Measurements from ENCODE around the gene PAQR5. TPM values are rescaled to one million over a fixed set of nuclear protein-coding genes. Genes with fewer than 3 reads are reported as not detected.
"Not testable (repeated sequence)": the region's sequence is repeated elsewhere in the genome, so short reads cannot be mapped to it uniquely, and the experiment has no call there.

PAQR5 gene
- total RNA-seq, 1 experiment from 2014 or later, result 4.9 TPM

DNA sequence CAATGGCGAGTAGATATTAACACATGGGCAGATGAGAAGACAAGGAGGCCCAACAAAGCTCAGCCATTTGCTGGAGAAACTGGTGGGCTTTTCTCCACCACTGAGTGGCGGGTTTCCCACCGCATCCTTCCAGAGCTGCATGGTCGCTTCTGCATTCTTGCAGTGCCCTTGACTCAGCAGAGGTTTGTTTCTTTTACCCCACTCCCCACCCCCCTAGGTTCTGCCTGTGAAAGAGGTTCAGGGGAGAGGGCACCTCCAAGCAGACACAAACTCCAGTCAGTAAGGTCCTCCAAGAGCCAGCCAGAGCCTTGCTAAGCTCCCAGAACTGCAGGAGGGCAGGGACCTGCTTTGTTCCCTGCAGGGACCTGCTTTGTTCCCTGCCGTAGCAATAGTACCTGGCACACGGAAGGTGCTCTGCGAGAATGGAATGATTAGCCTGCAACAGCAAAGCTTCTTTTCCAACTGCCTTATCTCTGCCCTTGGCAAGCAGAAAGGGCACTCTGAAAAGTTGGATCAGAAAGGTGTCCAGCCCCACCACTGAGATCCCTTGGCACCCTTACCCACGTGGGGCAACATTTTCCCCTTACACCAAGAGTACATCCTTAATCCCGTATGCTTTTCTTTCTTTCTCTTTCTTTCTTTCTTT lies 1.4 kb downstream of the PAQR5 start:
- TF ChIP-seq EZH2 (IDR thresholded peaks at IDR 0.05; ENCODE audit: low read depth), result no peak
- TF ChIP-seq, protein P1, sequence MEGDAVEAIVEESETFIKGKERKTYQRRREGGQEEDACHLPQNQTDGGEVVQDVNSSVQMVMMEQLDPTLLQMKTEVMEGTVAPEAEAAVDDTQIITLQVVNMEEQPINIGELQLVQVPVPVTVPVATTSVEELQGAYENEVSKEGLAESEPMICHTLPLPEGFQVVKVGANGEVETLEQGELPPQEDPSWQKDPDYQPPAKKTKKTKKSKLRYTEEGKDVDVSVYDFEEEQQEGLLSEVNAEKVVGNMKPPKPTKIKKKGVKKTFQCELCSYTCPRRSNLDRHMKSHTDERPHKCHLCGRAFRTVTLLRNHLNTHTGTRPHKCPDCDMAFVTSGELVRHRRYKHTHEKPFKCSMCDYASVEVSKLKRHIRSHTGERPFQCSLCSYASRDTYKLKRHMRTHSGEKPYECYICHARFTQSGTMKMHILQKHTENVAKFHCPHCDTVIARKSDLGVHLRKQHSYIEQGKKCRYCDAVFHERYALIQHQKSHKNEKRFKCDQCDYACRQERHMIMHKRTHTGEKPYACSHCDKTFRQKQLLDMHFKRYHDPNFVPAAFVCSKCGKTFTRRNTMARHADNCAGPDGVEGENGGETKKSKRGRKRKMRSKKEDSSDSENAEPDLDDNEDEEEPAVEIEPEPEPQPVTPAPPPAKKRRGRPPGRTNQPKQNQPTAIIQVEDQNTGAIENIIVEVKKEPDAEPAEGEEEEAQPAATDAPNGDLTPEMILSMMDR (conservative IDR thresholded peaks at IDR 0.05), result no peak
- H3K27me3 ChIP-seq (ENCODE audit: insufficient read depth, low read depth), result 0 out of 2 replicates have a peak, but pooled peaks cover 5% of the 10 kb centered on the region
- ChIA-PET POLR2A (ENCODE audit: unreplicated experiment) (no interaction called here), CTCF (interaction anchor here (0.6 kb wide), 1 partner anchor 22 kb away, joined by 16 read pairs; no protein-coding TSS in a partner anchor)
- no peak overlapping the region for H2AFZ ChIP-seq
- H3K79me2 ChIP-seq (ENCODE audit: low read depth), result no peaks in the 10 kb centered on the region
- H4K20me1 ChIP-seq (ENCODE audit: insufficient read depth), result no peaks in the 10 kb centered on the region
- no peak overlapping the region for H3K4me2 ChIP-seq
- no peaks in the 10 kb centered on the region for H3K36me3 ChIP-seq (ENCODE audit: low read depth)
- DNase-seq, result peak in 1 of 2 experiments; percentile 9
- H3K4me1 ChIP-seq (replicated peaks; ENCODE audit: insufficient read depth), result peaks cover 15% of the 10 kb centered on the region
- intact Hi-C loops (cut with micrococcal nuclease; ENCODE audit: unreplicated experiment), result loop anchor here (2.0 kb wide), 1 partner anchor 91 kb away; no protein-coding TSS in a partner anchor
- no peaks in the 10 kb centered on the region for H3K9me2 ChIP-seq (ENCODE audit: insufficient read depth)
- no peak overlapping the region for H3K4me3 ChIP-seq
- no peaks in the 10 kb centered on the region for H3F3A ChIP-seq (ENCODE audit: insufficient read depth, low read depth)
- H3K9me3 ChIP-seq (ENCODE audit: insufficient read depth, low read depth), result no peaks in the 10 kb centered on the region
- H3K27ac ChIP-seq, result no peak overlapping the region
- no TSS peak for BruUV-seq (replicated peaks)

DNA sequence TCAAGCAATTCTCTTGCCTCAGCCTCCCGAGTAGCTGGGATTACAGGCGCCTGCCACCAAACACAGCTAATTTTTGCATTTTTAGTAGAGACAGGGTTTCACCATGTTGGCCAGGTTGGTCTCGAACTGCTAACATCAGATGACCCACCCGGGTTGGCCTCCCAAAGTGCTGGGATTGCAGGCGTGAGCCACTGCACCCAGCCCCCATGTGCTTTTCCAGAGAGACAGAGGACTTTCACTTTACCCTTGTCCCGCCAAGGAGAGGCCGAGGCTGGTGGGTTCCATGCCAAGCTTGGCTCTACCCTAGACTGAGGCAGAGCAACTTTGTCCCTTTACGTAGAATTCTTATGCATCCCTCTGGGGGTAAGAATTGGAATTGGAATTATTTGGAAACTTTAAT lies 2.4 kb downstream of the PAQR5 start:
- DNase-seq; H3K27ac ChIP-seq; H3K9me3 ChIP-seq (ENCODE audit: insufficient read depth, low read depth); H3K9me2 ChIP-seq (ENCODE audit: insufficient read depth); BruUV-seq (replicated peaks); H3K4me2 ChIP-seq; H3K27me3 ChIP-seq (ENCODE audit: insufficient read depth, low read depth); H3K4me3 ChIP-seq; POLR2A ChIA-PET (ENCODE audit: unreplicated experiment); CTCF ChIA-PET; H3K79me2 ChIP-seq (ENCODE audit: low read depth); H3F3A ChIP-seq (ENCODE audit: insufficient read depth, low read depth); H4K20me1 ChIP-seq (ENCODE audit: insufficient read depth); H2AFZ ChIP-seq; H3K36me3 ChIP-seq (ENCODE audit: low read depth); intact Hi-C loops (cut with micrococcal nuclease; ENCODE audit: unreplicated experiment): not testable (repeated sequence)
- H3K4me1 ChIP-seq (replicated peaks; ENCODE audit: insufficient read depth), result peaks cover 15% of the 10 kb centered on the region

DNA sequence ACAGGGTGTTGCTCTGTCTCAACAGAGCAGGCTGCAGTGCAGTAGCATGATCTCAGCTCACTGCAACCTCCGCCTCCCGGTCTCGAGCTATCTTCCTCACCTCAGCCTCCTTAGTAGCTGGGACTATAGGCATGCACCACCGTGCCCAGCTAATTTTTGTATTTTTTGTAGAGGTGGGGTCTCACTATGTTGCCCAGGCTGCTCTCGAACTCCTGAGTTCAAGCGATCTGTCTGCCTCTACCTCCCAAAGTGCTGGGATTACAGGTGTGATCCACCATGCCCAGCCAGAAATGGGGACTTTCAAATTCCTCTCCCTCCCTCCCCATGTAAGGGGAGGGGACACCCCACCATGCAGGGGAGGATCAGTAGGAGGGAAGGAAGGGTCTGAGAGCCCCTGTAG lies 3.4 kb downstream of the PAQR5 start:
- H3K4me2 ChIP-seq; CTCF ChIA-PET; H3K9me3 ChIP-seq (ENCODE audit: insufficient read depth, low read depth); H3K4me3 ChIP-seq; H3K27ac ChIP-seq; H3K9me2 ChIP-seq (ENCODE audit: insufficient read depth); POLR2A ChIA-PET (ENCODE audit: unreplicated experiment); H4K20me1 ChIP-seq (ENCODE audit: insufficient read depth); intact Hi-C loops (cut with micrococcal nuclease; ENCODE audit: unreplicated experiment); H2AFZ ChIP-seq; H3K79me2 ChIP-seq (ENCODE audit: low read depth); BruUV-seq (replicated peaks); H3F3A ChIP-seq (ENCODE audit: insufficient read depth, low read depth); H3K36me3 ChIP-seq (ENCODE audit: low read depth); H3K27me3 ChIP-seq (ENCODE audit: insufficient read depth, low read depth); DNase-seq: not testable (repeated sequence)
- peaks cover 15% of the 10 kb centered on the region for H3K4me1 ChIP-seq (replicated peaks; ENCODE audit: insufficient read depth)

DNA sequence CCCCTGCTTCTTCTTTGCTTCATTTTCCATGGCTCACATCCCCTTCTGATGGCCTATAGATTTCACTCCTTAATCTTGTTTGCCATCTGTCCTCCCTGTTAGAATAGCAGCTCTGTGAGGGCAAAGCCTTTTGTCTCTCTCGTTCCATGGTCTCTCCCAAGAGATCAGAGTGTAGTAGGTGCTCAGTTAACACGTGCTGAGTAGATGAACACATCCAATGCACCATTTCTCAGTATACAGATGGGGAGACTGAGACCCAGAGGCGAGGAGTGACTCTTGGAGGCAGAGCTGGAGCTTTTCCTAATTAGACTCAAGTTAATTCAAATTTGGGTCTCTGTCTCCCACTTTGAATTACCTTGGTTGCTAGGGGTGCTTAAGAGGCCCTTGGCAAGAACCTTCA lies 4.2 kb downstream of the PAQR5 start:
- Histone ChIP-seq H3K27ac (no peak overlapping the region), H3K4me2 (no peak overlapping the region), H3F3A (ENCODE audit: insufficient read depth, low read depth) (no peaks in the 10 kb centered on the region), H3K4me1 (replicated peaks; ENCODE audit: insufficient read depth) (peaks cover 15% of the 10 kb centered on the region), H2AFZ (no peak overlapping the region), H3K36me3 (ENCODE audit: low read depth) (no peaks in the 10 kb centered on the region), H3K9me2 (ENCODE audit: insufficient read depth) (no peaks in the 10 kb centered on the region), H3K4me3 (no peak overlapping the region), H3K9me3 (ENCODE audit: insufficient read depth, low read depth) (no peaks in the 10 kb centered on the region), H3K79me2 (ENCODE audit: low read depth) (no peaks in the 10 kb centered on the region), H3K27me3 (ENCODE audit: insufficient read depth, low read depth) (0 out of 2 replicates have a peak, but pooled peaks cover 5% of the 10 kb centered on the region), H4K20me1 (ENCODE audit: insufficient read depth) (no peaks in the 10 kb centered on the region)
- ChIA-PET POLR2A (ENCODE audit: unreplicated experiment) (no interaction called here), CTCF (no interaction called here)
- DNase-seq, result no peak
- TF ChIP-seq EZH2 (IDR thresholded peaks at IDR 0.05; ENCODE audit: low read depth), result no peak
- TF ChIP-seq, protein P1 (conservative IDR thresholded peaks at IDR 0.05), result no peak
- intact Hi-C loops (cut with micrococcal nuclease; ENCODE audit: unreplicated experiment), result no loop called here
- no TSS peak for BruUV-seq (replicated peaks)
